GM12874 (cell line): ENCODE measurements around the gene CLCN4.

Source experiments
- TF ChIP-seq, protein P1 (sequence below): IDR thresholded peaks from 2 replicates; pipeline ENCODE4 v1.5.1; 2011; ENCODE audit warnings: low read depth, mild to moderate bottlenecking, control low read depth, low read length, moderate library complexity; ENCODE audit not compliant: insufficient read depth

Gene CLCN4

GRCh38 chrX:10265775-10266174, 109.0 kb downstream of the CLCN4 start:
- TF ChIP-seq, protein P1, sequence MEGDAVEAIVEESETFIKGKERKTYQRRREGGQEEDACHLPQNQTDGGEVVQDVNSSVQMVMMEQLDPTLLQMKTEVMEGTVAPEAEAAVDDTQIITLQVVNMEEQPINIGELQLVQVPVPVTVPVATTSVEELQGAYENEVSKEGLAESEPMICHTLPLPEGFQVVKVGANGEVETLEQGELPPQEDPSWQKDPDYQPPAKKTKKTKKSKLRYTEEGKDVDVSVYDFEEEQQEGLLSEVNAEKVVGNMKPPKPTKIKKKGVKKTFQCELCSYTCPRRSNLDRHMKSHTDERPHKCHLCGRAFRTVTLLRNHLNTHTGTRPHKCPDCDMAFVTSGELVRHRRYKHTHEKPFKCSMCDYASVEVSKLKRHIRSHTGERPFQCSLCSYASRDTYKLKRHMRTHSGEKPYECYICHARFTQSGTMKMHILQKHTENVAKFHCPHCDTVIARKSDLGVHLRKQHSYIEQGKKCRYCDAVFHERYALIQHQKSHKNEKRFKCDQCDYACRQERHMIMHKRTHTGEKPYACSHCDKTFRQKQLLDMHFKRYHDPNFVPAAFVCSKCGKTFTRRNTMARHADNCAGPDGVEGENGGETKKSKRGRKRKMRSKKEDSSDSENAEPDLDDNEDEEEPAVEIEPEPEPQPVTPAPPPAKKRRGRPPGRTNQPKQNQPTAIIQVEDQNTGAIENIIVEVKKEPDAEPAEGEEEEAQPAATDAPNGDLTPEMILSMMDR, result no peak

GRCh38 chrX:10278716-10279115, 121.9 kb downstream of the CLCN4 start:
- TF ChIP-seq, protein P1, result no peak

GRCh38 chrX:10280071-10280470, 123.3 kb downstream of the CLCN4 start:
- TF ChIP-seq, protein P1, result no peak

GRCh38 chrX:10282490-10282889, 125.7 kb downstream of the CLCN4 start:
- TF ChIP-seq, protein P1, result no peak

GRCh38 chrX:10286195-10286594, 129.4 kb downstream of the CLCN4 start:
- TF ChIP-seq, protein P1, result no peak
